IMR-90 (cell line): ENCODE measurements around the gene VDAC1. TPM values are rescaled to one million over a fixed set of nuclear protein-coding genes. Genes with fewer than 3 reads are reported as not detected.

Source experiments
- ATAC-seq: fragments of 200-7000 bp; cut with Tn5 transposase; 2 replicates; pipeline ENCODE4 v1.9.1; 2020; ENCODE audit warnings: low read depth, mild to moderate bottlenecking, moderate library complexity
- BruUV-seq: library from RNA; stranded (reverse); fragments of 400-500 nt; replicated peaks from 2 replicates; lab custom pipeline; 2021; lab: Mats Ljungman, UMichigan
- CTCF ChIA-PET: fragments of 300-600 bp; formaldehyde crosslinking; extraction: SDS; loops from one replicate; lab custom pipeline; 2021; ENCODE audit warnings: antibody characterized with exemption; lab: Yijun Ruan, JAX
- POLR2A ChIA-PET: fragments of 300-600 bp; sonication (Branson Sonifier 250); formaldehyde crosslinking; loops from one replicate; lab custom pipeline; 2022; ENCODE audit warnings: antibody characterized with exemption; ENCODE audit not compliant: unreplicated experiment; lab: Charles Lee
- DNase-seq: peaks from one replicate; pipeline ENCODE4 v3.0.0; 2013
- H2AFZ ChIP-seq: replicated peaks from 2 replicates; pipeline ENCODE3; 2013; ENCODE audit warnings: low read length, mild to moderate bottlenecking; ENCODE audit not compliant: poor library complexity
- H2AK5ac ChIP-seq: 2 replicates; pipeline ENCODE4 v1.6.1; 2013; ENCODE audit warnings: low read depth, low read length, inconsistent platforms
- H2AK9ac ChIP-seq: replicated peaks from 2 replicates; pipeline ENCODE3; 2013; ENCODE audit warnings: mild to moderate bottlenecking, low read depth, low read length, moderate library complexity; ENCODE audit not compliant: poor library complexity
- H2BK120ac ChIP-seq: 2 replicates; pipeline ENCODE4 v1.6.1; 2013; ENCODE audit warnings: low read depth, low read length, inconsistent platforms
- H2BK15ac ChIP-seq: 3 replicates; pipeline ENCODE4 v1.6.1; 2013; ENCODE audit warnings: low read depth, low read length, inconsistent platforms
- H2BK20ac ChIP-seq: 2 replicates; pipeline ENCODE4 v1.6.1; 2013; ENCODE audit warnings: low read depth, mild to moderate bottlenecking, inconsistent platforms, low read length, moderate library complexity
- H2BK5ac ChIP-seq: 2 replicates; pipeline ENCODE4 v1.6.1; 2013; ENCODE audit warnings: mild to moderate bottlenecking, low read depth, low read length, inconsistent platforms; ENCODE audit not compliant: poor library complexity, severe bottlenecking
- H3K14ac ChIP-seq: replicated peaks from 2 replicates; pipeline ENCODE4 v1.6.1; 2013; ENCODE audit warnings: low read depth, low read length, inconsistent platforms
- H3K18ac ChIP-seq: 2 replicates; pipeline ENCODE4 v1.6.1; 2013; ENCODE audit warnings: low read depth, low read length, control low read depth
- H3K23ac ChIP-seq: 2 replicates; pipeline ENCODE4 v1.6.1; 2013; ENCODE audit warnings: low read depth, low read length, inconsistent platforms
- H3K27ac ChIP-seq: 2 replicates; pipeline ENCODE4 v1.5.1; 2013; ENCODE audit warnings: mild to moderate bottlenecking, control low read depth, low read length; ENCODE audit not compliant: insufficient read depth
- H3K27me3 ChIP-seq: 2 replicates; pipeline ENCODE4 v1.6.1; 2013; ENCODE audit warnings: low read length; ENCODE audit not compliant: control insufficient read depth, insufficient read depth
- H3K36me3 ChIP-seq: 2 replicates; pipeline ENCODE4 v1.6.1; 2013; ENCODE audit warnings: low read length, mixed read lengths; ENCODE audit not compliant: control insufficient read depth, insufficient read depth
- H3K4ac ChIP-seq: 2 replicates; pipeline ENCODE4 v1.6.1; 2013; ENCODE audit warnings: low read depth, low read length, inconsistent platforms
- H3K4me1 ChIP-seq: 2 replicates; pipeline ENCODE4 v1.6.1; 2013; ENCODE audit warnings: low read length, mixed read lengths; ENCODE audit not compliant: control insufficient read depth, insufficient read depth
- H3K4me2 ChIP-seq: 2 replicates; pipeline ENCODE4 v1.6.1; 2013; ENCODE audit warnings: low read depth, mild to moderate bottlenecking, control low read depth, low read length, moderate library complexity
- H3K4me3 ChIP-seq: 2 replicates; pipeline ENCODE4 v1.5.1; 2013; ENCODE audit warnings: low read depth, mild to moderate bottlenecking, control low read depth, low read length, moderate library complexity; ENCODE audit not compliant: insufficient read depth
- H3K56ac ChIP-seq: 2 replicates; pipeline ENCODE4 v1.6.1; 2013; ENCODE audit warnings: low read length, inconsistent platforms; ENCODE audit not compliant: insufficient read depth; ENCODE audit errors: extremely low read depth
- H3K79me1 ChIP-seq, 2 experiments: 2 replicates each; pipeline ENCODE4 v1.6.1; 2013; ENCODE audit warnings: low read length in 2 of 2, inconsistent platforms in 1 of 2, low read depth in 1 of 2
- H3K9ac ChIP-seq: 2 replicates; pipeline ENCODE4 v1.6.1; 2013; ENCODE audit warnings: low read depth, low read length, control low read depth
- H3K9me1 ChIP-seq: 2 replicates; pipeline ENCODE4 v1.6.1; 2013; ENCODE audit warnings: low read length, inconsistent platforms; ENCODE audit not compliant: insufficient read depth
- H3K9me3 ChIP-seq: 2 replicates; pipeline ENCODE4 v1.6.1; 2013; ENCODE audit warnings: low read length; ENCODE audit not compliant: control insufficient read depth, insufficient read depth
- H4K20me1 ChIP-seq: 2 replicates; pipeline ENCODE4 v1.6.1; 2013; ENCODE audit warnings: low read length, inconsistent platforms; ENCODE audit not compliant: insufficient read depth
- H4K5ac ChIP-seq: 2 replicates; pipeline ENCODE4 v1.6.1; 2013; ENCODE audit warnings: mild to moderate bottlenecking, low read depth, low read length, control low read depth
- H4K8ac ChIP-seq, 2 experiments: 2 replicates each; pipeline ENCODE4 v1.6.1; 2013; ENCODE audit warnings: low read depth in 2 of 2, low read length in 2 of 2, control low read depth in 1 of 2, inconsistent platforms in 1 of 2
- H4K91ac ChIP-seq: 2 replicates; pipeline ENCODE4 v1.6.1; 2013; ENCODE audit warnings: low read depth, low read length, inconsistent platforms; ENCODE audit not compliant: insufficient read depth
- BHLHE40 ChIP-seq: fragments of 150-350 bp; IDR thresholded peaks from 2 replicates; pipeline ENCODE4 v1.6.1; 2016; ENCODE audit warnings: mild to moderate bottlenecking, low read depth, low read length
- CEBPB ChIP-seq: IDR thresholded peaks from 2 replicates; pipeline ENCODE4 v1.6.1; 2012; ENCODE audit warnings: low read depth, low read length, improper control_type of control experiment
- CHD1 ChIP-seq: IDR thresholded peaks from 2 replicates; pipeline ENCODE4 v1.6.1; 2012; ENCODE audit warnings: low read depth, low read length, improper control_type of control experiment
- CTCF ChIP-seq: conservative IDR thresholded peaks from 2 replicates; pipeline ENCODE4 v1.5.1; 2012; ENCODE audit warnings: mild to moderate bottlenecking, low read depth, low read length, improper control_type of control experiment
- FOS ChIP-seq: fragments of 150-350 bp; IDR thresholded peaks from 2 replicates; pipeline ENCODE4 v1.6.1; 2016; ENCODE audit warnings: low read depth, low read length
- MAFK ChIP-seq: IDR thresholded peaks from 2 replicates; pipeline ENCODE4 v1.6.1; 2012; ENCODE audit warnings: low read depth, low read length, improper control_type of control experiment
- MAZ ChIP-seq: IDR thresholded peaks from 2 replicates; pipeline ENCODE4 v1.6.1; 2012; ENCODE audit warnings: low read depth, mild to moderate bottlenecking, low read length, improper control_type of control experiment, moderate library complexity, borderline replicate concordance
- MXI1 ChIP-seq: IDR thresholded peaks from 2 replicates; pipeline ENCODE4 v1.6.1; 2012; ENCODE audit warnings: low read depth, mild to moderate bottlenecking, low read length, moderate library complexity, borderline replicate concordance
- NFE2L2 ChIP-seq: fragments of 150-350 bp; IDR thresholded peaks from 2 replicates; pipeline ENCODE4 v1.6.1; 2016; ENCODE audit warnings: low read depth, mild to moderate bottlenecking, low read length
- POLR2A ChIP-seq: IDR thresholded peaks from 2 replicates; pipeline ENCODE4 v1.6.1; 2012; ENCODE audit warnings: mild to moderate bottlenecking, low read depth, low read length
- RAD21 ChIP-seq: IDR thresholded peaks from 2 replicates; pipeline ENCODE4 v1.6.1; 2012; ENCODE audit warnings: low read length, improper control_type of control experiment
- RFX5 ChIP-seq: IDR thresholded peaks from 2 replicates; pipeline ENCODE4 v1.8.0; 2012; ENCODE audit warnings: low read depth, mild to moderate bottlenecking, low read length, moderate library complexity
- SMC3 ChIP-seq: fragments of 150-350 bp; IDR thresholded peaks from 2 replicates; pipeline ENCODE4 v1.6.1; 2016; ENCODE audit warnings: low read depth, mild to moderate bottlenecking, antibody characterized with exemption, low read length, moderate library complexity
- USF2 ChIP-seq: fragments of 150-350 bp; IDR thresholded peaks from 2 replicates; pipeline ENCODE4 v1.6.1; 2017; ENCODE audit warnings: mild to moderate bottlenecking, antibody characterized with exemption, low read length, low read depth
- WGBS, 2 experiments: methylation state at CpG; one replicate each; pipeline versions ENCODE4 v1.1.5 to v1.1.7; 2013; ENCODE audit warnings: missing lambda C conversion rate in 2 of 2; ENCODE audit not compliant: insufficient read length in 1 of 2; ENCODE audit errors: extremely low coverage in 2 of 2; 5-methylcytosine and 5-hydroxymethylcytosine counted together
- dilution Hi-C: fragments of 300-500 bp; cut with HindIII; formaldehyde crosslinking; loops from one replicate; pipeline ENCODE4 v1.14.3; 2018; ENCODE audit warnings: low sequenced_read_pairs; ENCODE audit not compliant: unreplicated experiment
- in situ Hi-C: fragments of 300-500 bp; cut with MboI; formaldehyde crosslinking; loops from 3 replicates; pipeline ENCODE4 v1.14.3; 2019; ENCODE audit warnings: low sequenced_read_pairs, inconsistent platforms, mixed read lengths
- intact Hi-C: fragments of 100-400 bp; cut with micrococcal nuclease; formaldehyde crosslinking; loops from 2 replicates; pipeline ENCODE4 v1.10.0; 2022
- polyA plus RNA-seq, 3 experiments: library from polyadenylated mRNA; depleted of rRNA; stranded (reverse); fragments of >200 nt; gene quantifications; 2 replicates each; pipeline ENCODE4 v1.2.3, GENCODE V29; 2012; ENCODE audit warnings: low replicate concordance in 1 of 3
- total RNA-seq: library from RNA; depleted of rRNA; stranded (reverse); fragments of >200 nt; gene quantifications from 2 replicates; pipeline ENCODE4 v1.2.3, GENCODE V29; 2012
- TF ChIP-seq, protein P1 (sequence below): fragments of 150-350 bp; IDR thresholded peaks from 2 replicates; pipeline ENCODE4 v1.6.1; 2016; ENCODE audit warnings: low read depth, mild to moderate bottlenecking, low read length, moderate library complexity, borderline replicate concordance

VDAC1 gene
- total and polyA plus RNA-seq, 2 of the 4 experiments (the other 2 are of a cell fraction), result 289 to 365 TPM

DNA sequence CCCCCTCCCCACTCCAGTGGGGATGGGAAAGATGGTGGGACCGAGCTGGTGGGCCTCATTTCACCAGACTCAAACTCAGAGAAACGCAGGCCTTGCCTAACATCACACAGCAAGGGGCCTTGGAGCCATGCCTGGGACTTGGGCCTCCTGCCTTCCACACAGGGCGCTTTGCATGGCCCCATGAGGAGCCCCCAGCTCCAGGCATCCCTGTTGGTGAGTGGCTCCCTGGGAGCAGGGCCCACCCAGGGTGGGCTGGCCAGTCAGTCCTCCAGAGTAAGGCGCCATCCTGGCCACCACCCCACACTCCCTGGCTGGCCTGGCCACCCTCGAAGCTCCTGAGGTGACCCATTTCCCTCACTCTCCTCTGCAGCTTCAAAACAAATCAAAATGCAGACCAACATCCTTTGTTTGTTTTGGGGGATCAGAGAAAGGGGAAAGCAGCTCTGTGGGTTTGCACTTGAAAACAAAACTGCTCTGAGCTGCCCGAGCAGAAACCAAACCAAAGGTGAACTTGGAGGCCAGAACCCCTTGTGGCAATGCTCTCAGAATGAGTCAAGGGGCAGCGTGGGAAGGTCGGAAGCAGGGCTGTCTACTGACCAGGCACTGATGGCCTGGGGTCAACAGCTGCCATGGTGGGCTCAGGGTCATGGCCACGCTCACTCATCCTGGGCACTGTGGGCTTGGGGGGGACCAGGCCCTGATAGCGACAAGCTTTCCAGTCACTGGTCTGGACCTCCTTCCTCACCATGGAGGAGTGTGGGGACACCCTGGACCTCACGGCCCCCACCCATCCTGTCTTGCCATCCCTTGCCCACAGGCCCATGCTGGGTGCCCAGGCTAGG is 37.0 kb upstream of the VDAC1 start:
- Histone ChIP-seq H2BK120ac (no peak overlapping the region), H4K91ac (no peak overlapping the region), H3K9me3 (no peaks in the 10 kb centered on the region), H4K8ac (no peak overlapping the region), H2AK9ac (no peak overlapping the region), H3K4me3 (no peak overlapping the region), H2AFZ (no peak overlapping the region), H2BK5ac (no peak overlapping the region), H3K27me3 (peaks cover 24% of the 10 kb centered on the region), H3K18ac (no peak overlapping the region), H2AK5ac (no peak overlapping the region), H2BK15ac (no peak overlapping the region), H3K79me1 (no peaks in the 10 kb centered on the region), H2BK20ac (no peak overlapping the region), H4K5ac (no peak overlapping the region), H4K20me1 (peaks cover 4% of the 10 kb centered on the region; the same call in 1 of the 2 replicates), H3K4me2 (no peak overlapping the region), H3K27ac (no peak overlapping the region), H3K9me1 (no peaks in the 10 kb centered on the region), H3K4ac (no peak overlapping the region), H3K14ac (no peak overlapping the region), H3K23ac (no peak overlapping the region), H3K56ac (no peak overlapping the region), H3K36me3 (no peaks in the 10 kb centered on the region), H3K9ac (no peak overlapping the region), H3K4me1 (no peaks in the 10 kb centered on the region)
- BruUV-seq, result no TSS peak
- no peak for ATAC-seq
- CTCF ChIA-PET, result interaction anchor here (0.6 to 2.6 kb wide), 4 partner anchors 15 to 1030 kb away, joined by 3 to 47 read pairs (median 10); no protein-coding TSS in a partner anchor
- intact Hi-C loops, result no loop called here
- 77% methylated on average over 3 of the region's 11 CpGs; no CpG with 5 or more reads in 1 of the 2 experiments for WGBS, 2 experiments
- in situ Hi-C loops, result loop anchor here (5.0 to 25.0 kb wide), 2 partner anchors 96 to 246 kb away; no protein-coding TSS in a partner anchor
- no peak for DNase-seq
- dilution Hi-C loops, result no loop called here
- POLR2A ChIA-PET, result no interaction called here
- TF ChIP-seq CEBPB (no peak), MAZ (no peak), MXI1 (no peak), MAFK (no peak), FOS (no peak), BHLHE40 (no peak), USF2 (no peak), CHD1 (no peak), RFX5 (no peak), POLR2A (no peak), RAD21 (no peak), CTCF (no peak), SMC3 (no peak), NFE2L2 (no peak)
- TF ChIP-seq, protein P1, sequence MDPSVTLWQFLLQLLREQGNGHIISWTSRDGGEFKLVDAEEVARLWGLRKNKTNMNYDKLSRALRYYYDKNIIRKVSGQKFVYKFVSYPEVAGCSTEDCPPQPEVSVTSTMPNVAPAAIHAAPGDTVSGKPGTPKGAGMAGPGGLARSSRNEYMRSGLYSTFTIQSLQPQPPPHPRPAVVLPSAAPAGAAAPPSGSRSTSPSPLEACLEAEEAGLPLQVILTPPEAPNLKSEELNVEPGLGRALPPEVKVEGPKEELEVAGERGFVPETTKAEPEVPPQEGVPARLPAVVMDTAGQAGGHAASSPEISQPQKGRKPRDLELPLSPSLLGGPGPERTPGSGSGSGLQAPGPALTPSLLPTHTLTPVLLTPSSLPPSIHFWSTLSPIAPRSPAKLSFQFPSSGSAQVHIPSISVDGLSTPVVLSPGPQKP, result no peak
